SJCRH30 (cell line): Measurements from ENCODE around the gene RNF181. TPM values are rescaled to one million over a fixed set of nuclear protein-coding genes. Genes with fewer than 3 reads are reported as not detected.
"Not testable (repeated sequence)": the region's sequence is repeated elsewhere in the genome, so short reads cannot be mapped to it uniquely, and the experiment has no call there.

ENCODE experiments used
- DNase-seq, 2 experiments: peaks; one replicate each; pipeline ENCODE4 v3.0.0-alpha.2; 2015 to 2020
- H3K27ac ChIP-seq: fragments of 250-450 bp; sonication (Bioruptor Pico); 2 replicates; pipeline ENCODE4 v1.5.1; 2020; ENCODE audit warnings: mild to moderate bottlenecking, moderate library complexity
- H3K27me3 ChIP-seq: fragments of 250-450 bp; sonication (Bioruptor Pico); 2 replicates; pipeline ENCODE4 v1.5.1; 2020; ENCODE audit warnings: mild to moderate bottlenecking, moderate library complexity
- H3K36me3 ChIP-seq: fragments of 250-450 bp; sonication (Bioruptor Pico); 2 replicates; pipeline ENCODE4 v1.5.1; 2020; ENCODE audit warnings: mild to moderate bottlenecking, moderate library complexity
- H3K4me1 ChIP-seq: fragments of 250-450 bp; sonication (Bioruptor Pico); 2 replicates; pipeline ENCODE4 v1.5.1; 2020; ENCODE audit warnings: mild to moderate bottlenecking, moderate library complexity
- H3K4me3 ChIP-seq: fragments of 250-450 bp; sonication (Bioruptor Pico); 2 replicates; pipeline ENCODE4 v1.5.1; 2020; ENCODE audit warnings: mild to moderate bottlenecking, moderate library complexity
- H3K9me3 ChIP-seq: fragments of 250-450 bp; sonication (Bioruptor Pico); replicated peaks from 2 replicates; pipeline ENCODE4 v1.5.1; 2020; ENCODE audit warnings: mild to moderate bottlenecking, moderate library complexity
- total RNA-seq: library from RNA; depleted of rRNA; stranded (reverse); fragments of >200 nt; shearing (Covaris generic); gene quantifications from 2 replicates; pipeline ENCODE4 v1.2.3, GENCODE V29; 2014

RNF181 gene
- total RNA-seq, 1 experiment from 2014 or later: 91.1 TPM

GRCh38 chr2:85597241-85597640 lies 1.7 kb downstream of the RNF181 start:
- Histone ChIP-seq H3K36me3 (no peaks in the 10 kb centered on the region; the same call in 1 of the 2 replicates), H3K27ac (no peak overlapping the region), H3K9me3 (no peaks in the 10 kb centered on the region), H3K27me3 (no peaks in the 10 kb centered on the region), H3K4me3 (no peak overlapping the region), H3K4me1 (peaks cover 6% of the 10 kb centered on the region; the same call in 1 of the 2 replicates)
- DNase-seq: no peak

GRCh38 chr2:85598594-85599340 lies 3.2 kb downstream of the RNF181 start:
- Histone ChIP-seq H3K4me3 (no peak overlapping the region), H3K9me3 (no peaks in the 10 kb centered on the region)

GRCh38 chr2:85599468-85600234 lies 4.1 kb downstream of the RNF181 start:
- H3K36me3 ChIP-seq: no peaks in the 10 kb centered on the region; the same call in 1 of the 2 replicates
- H3K4me1 ChIP-seq: no peaks in the 10 kb centered on the region; the same call in 1 of the 2 replicates
- no peak overlapping the region for H3K27ac ChIP-seq
- no peak for DNase-seq
- no peak overlapping the region for H3K4me3 ChIP-seq
- H3K9me3 ChIP-seq: no peaks in the 10 kb centered on the region
- H3K27me3 ChIP-seq: no peaks in the 10 kb centered on the region

More at GRCh38 chr2:85598594-85599340, 3.2 kb downstream of the RNF181 start:
- H3K27ac ChIP-seq: no peak overlapping the region
- no peaks in the 10 kb centered on the region; the same call in 1 of the 2 replicates for H3K36me3 ChIP-seq
- no peaks in the 10 kb centered on the region for H3K27me3 ChIP-seq
- DNase-seq: no peak
- peaks cover 6% of the 10 kb centered on the region; the same call in 1 of the 2 replicates for H3K4me1 ChIP-seq

- Histone ChIP-seq H3K4me3 (no peak overlapping the region), H3K9me3 (no peaks in the 10 kb centered on the region), H3K4me1 (peaks cover 1% of the 10 kb centered on the region; the same call in 1 of the 2 replicates), H3K36me3 (no peaks in the 10 kb centered on the region; the same call in 1 of the 2 replicates), H3K27ac (no peak overlapping the region), H3K27me3 (no peaks in the 10 kb centered on the region)
- no peak for DNase-seq
These were observed 4.7 kb downstream of the RNF181 start for GRCh38 chr2:85600235-85600575.

- Histone ChIP-seq H3K27ac (no peak overlapping the region), H3K36me3 (no peaks in the 10 kb centered on the region; the same call in 1 of the 2 replicates), H3K4me3 (no peak overlapping the region), H3K9me3 (no peaks in the 10 kb centered on the region), H3K4me1 (peaks cover 9% of the 10 kb centered on the region; the same call in 1 of the 2 replicates), H3K27me3 (no peaks in the 10 kb centered on the region)
- DNase-seq: no peak
These were observed 5.6 kb downstream of the RNF181 start for GRCh38 chr2:85600951-85601770.

- no peaks in the 10 kb centered on the region for H3K27me3 ChIP-seq
- no peak overlapping the region for H3K27ac ChIP-seq
- DNase-seq: peak in 1 of 2 experiments; percentile 40
These were observed 6.4 kb downstream of the RNF181 start for GRCh38 chr2:85601771-85602475.

GRCh38 chr2:85602476-85603234 lies 7.1 kb downstream of the RNF181 start, which contains the start of gene TMEM150A:
TSS of gene TMEM150A (minus strand) at chr2:85602698. CDS start at chr2:85601948, 750 bp downstream.
- no peaks in the 10 kb centered on the region for H3K27me3 ChIP-seq
- no peak within 1 kb of the TSS for H3K27ac ChIP-seq
- H3K9me3 ChIP-seq: no peaks in the 10 kb centered on the region
- H3K36me3 ChIP-seq: no peaks in the 10 kb centered on the region; the same call in 1 of the 2 replicates
- DNase-seq: peak; percentile 86 to 92
- peak within 1 kb of the TSS; percentile 66 for H3K4me3 ChIP-seq
- H3K4me1 ChIP-seq: peaks cover 13% of the 10 kb centered on the region; the same call in 1 of the 2 replicates

More at GRCh38 chr2:85601771-85602475, 6.4 kb downstream of the RNF181 start:
- peaks cover 13% of the 10 kb centered on the region; the same call in 1 of the 2 replicates for H3K4me1 ChIP-seq
- peak overlapping the region; percentile 66 for H3K4me3 ChIP-seq
- no peaks in the 10 kb centered on the region; the same call in 1 of the 2 replicates for H3K36me3 ChIP-seq
- no peaks in the 10 kb centered on the region for H3K9me3 ChIP-seq

GRCh38 chr2:85604133-85604444 lies 8.5 kb downstream of the RNF181 start:
- DNase-seq, H3K27ac ChIP-seq, H3K27me3 ChIP-seq, H3K9me3 ChIP-seq, H3K36me3 ChIP-seq, H3K4me3 ChIP-seq: not testable (repeated sequence)
- peaks cover 13% of the 10 kb centered on the region; the same call in 1 of the 2 replicates for H3K4me1 ChIP-seq

GRCh38 chr2:85604568-85605339 lies 9.2 kb downstream of the RNF181 start:
- DNase-seq: no peak
- no peak overlapping the region for H3K27ac ChIP-seq
- no peaks in the 10 kb centered on the region for H3K36me3 ChIP-seq
- no peaks in the 10 kb centered on the region for H3K27me3 ChIP-seq
- no peaks in the 10 kb centered on the region for H3K9me3 ChIP-seq
- no peak overlapping the region for H3K4me3 ChIP-seq
- peaks cover 13% of the 10 kb centered on the region; the same call in 1 of the 2 replicates for H3K4me1 ChIP-seq

GRCh38 chr2:85605406-85606115 lies 10.0 kb downstream of the RNF181 start:
- Histone ChIP-seq H3K9me3 (no peaks in the 10 kb centered on the region), H3K27ac (no peak overlapping the region), H3K4me3 (no peak overlapping the region), H3K4me1 (peaks cover 13% of the 10 kb centered on the region; the same call in 1 of the 2 replicates), H3K36me3 (no peaks in the 10 kb centered on the region; the same call in 1 of the 2 replicates), H3K27me3 (no peaks in the 10 kb centered on the region)
- peak; percentile 52 to 62 for DNase-seq

GRCh38 chr2:85606116-85606455 lies 10.5 kb downstream of the RNF181 start:
- H3K4me1 ChIP-seq: peaks cover 15% of the 10 kb centered on the region; the same call in 1 of the 2 replicates
- H3K4me3 ChIP-seq: no peak overlapping the region
- DNase-seq: no peak
- no peaks in the 10 kb centered on the region for H3K27me3 ChIP-seq
- H3K36me3 ChIP-seq: no peaks in the 10 kb centered on the region; the same call in 1 of the 2 replicates
- H3K27ac ChIP-seq: no peak overlapping the region
- no peaks in the 10 kb centered on the region for H3K9me3 ChIP-seq
